Measurements from ENCODE around the gene NDUFV3.
"Not testable (repeated sequence)": the region's sequence is repeated elsewhere in the genome, so short reads cannot be mapped to it uniquely, and the experiment has no call there.

Gene NDUFV3

DNA sequence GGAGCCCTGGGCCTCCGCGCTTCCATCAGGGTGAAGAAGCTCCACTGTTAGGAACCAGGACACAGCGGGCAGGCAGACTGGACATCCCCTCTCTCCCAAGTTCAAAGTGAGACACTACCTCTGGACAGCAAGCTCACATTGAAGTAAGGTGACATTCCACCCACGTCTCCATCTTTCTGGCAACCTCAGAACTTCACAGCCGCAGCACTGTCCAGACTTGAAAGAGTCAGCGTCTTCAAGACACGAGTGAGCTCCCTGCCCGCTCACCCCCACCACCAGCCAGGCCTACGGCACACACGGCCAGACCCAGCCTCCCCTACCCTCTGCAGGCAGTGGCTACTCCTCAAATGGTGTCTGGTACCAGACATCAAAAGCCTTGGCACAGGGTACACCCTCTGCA is 24.9 kb upstream of the NDUFV3 start:
- no peaks in the 10 kb centered on the region for H3K4me1 ChIP-seq (ENCODE audit: control insufficient read depth in 1 of 2, insufficient read depth in 2 of 2, low read length in 2 of 2)
- peaks cover 22 to 64% of the 10 kb centered on the region in 2 donors for H3K36me3 ChIP-seq (ENCODE audit: control insufficient read depth in 1 of 2, insufficient read depth in 2 of 2, low read length in 2 of 2)

DNA sequence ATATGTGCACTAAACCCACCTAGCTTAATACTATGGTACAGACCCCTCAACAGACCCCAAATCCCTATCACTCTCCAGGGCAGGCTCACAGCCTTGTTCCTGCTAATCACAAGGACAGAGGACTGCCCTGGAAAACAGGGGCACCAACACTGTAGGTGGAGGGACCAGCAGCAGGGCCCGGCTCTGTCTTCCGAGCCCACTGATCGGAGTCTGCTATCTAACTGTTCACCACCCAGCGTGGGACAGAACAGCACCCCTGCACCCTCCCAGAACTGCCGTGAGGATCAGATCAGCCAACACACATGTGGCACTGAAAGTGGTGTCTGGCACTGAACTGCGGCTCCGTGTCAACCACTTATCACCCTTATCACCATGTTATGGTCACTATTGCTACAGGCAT is 20.0 kb upstream of the NDUFV3 start:
- Histone ChIP-seq H3K36me3 (ENCODE audit: control insufficient read depth in 1 of 2, insufficient read depth in 2 of 2, low read length in 2 of 2) (peaks cover 34 to 51% of the 10 kb centered on the region in 2 donors), H3K27ac (ENCODE audit: low read length) (no peak overlapping the region), H3K9me3 (ENCODE audit: control insufficient read depth in 1 of 2, low read length in 2 of 2) (no peaks in the 10 kb centered on the region), H3K4me3 (ENCODE audit: low read depth in 1 of 2, low read length in 2 of 2) (no peak overlapping the region), H3K4me1 (ENCODE audit: control insufficient read depth in 1 of 2, insufficient read depth in 2 of 2, low read length in 2 of 2) (peaks cover 0 to 4% of the 10 kb centered on the region in 2 donors), H3K27me3 (ENCODE audit: low read depth, low read length) (no peaks in the 10 kb centered on the region)

More for the DNA sequence above, 24.9 kb upstream of the NDUFV3 start:
- Histone ChIP-seq H3K27me3 (ENCODE audit: low read depth, low read length) (no peaks in the 10 kb centered on the region), H3K27ac (ENCODE audit: low read length) (no peak overlapping the region), H3K9me3 (ENCODE audit: control insufficient read depth in 1 of 2, low read length in 2 of 2) (no peaks in the 10 kb centered on the region), H3K4me3 (ENCODE audit: low read depth in 1 of 2, low read length in 2 of 2) (no peak overlapping the region)

DNA sequence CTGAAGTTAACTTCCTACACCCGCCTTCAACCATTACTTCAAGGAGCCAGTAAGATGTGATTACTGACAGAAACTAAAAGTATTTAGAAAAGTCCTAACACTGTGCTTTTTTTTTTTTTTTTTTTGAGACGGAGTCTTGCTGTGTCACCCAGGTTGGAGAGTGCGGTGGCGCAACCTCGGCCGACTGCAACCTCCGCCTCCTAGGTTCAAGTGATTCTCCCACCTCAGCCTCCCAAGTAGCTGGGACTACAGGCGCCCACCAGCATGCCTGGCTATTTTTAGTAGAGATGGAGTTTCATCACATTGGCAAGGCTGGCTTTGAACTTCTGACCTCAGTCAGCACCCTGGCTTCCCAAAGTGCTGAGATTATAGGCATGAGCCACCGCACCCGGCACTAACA is 17.3 kb upstream of the NDUFV3 start:
- Histone ChIP-seq H3K36me3 (ENCODE audit: control insufficient read depth in 1 of 2, insufficient read depth in 2 of 2, low read length in 2 of 2) (peaks cover 26 to 27% of the 10 kb centered on the region in 2 donors), H3K4me1 (ENCODE audit: control insufficient read depth in 1 of 2, insufficient read depth in 2 of 2, low read length in 2 of 2) (peaks cover 0 to 14% of the 10 kb centered on the region in 2 donors)
- H3K27ac ChIP-seq (ENCODE audit: low read length); H3K9me3 ChIP-seq (ENCODE audit: control insufficient read depth in 1 of 2, low read length in 2 of 2); H3K4me3 ChIP-seq (ENCODE audit: low read depth in 1 of 2, low read length in 2 of 2); H3K27me3 ChIP-seq (ENCODE audit: low read depth, low read length): not testable (repeated sequence)

GRCh38 chr21:42878678-42878992 is 14.5 kb upstream of the NDUFV3 start:
- Histone ChIP-seq H3K9me3 (ENCODE audit: control insufficient read depth in 1 of 2, low read length in 2 of 2) (no peaks in the 10 kb centered on the region), H3K27ac (ENCODE audit: low read length) (peak overlapping the region; percentile 69), H3K4me3 (ENCODE audit: low read depth in 1 of 2, low read length in 2 of 2) (peak overlapping the region; percentile 93 to 97), H3K36me3 (ENCODE audit: control insufficient read depth in 1 of 2, insufficient read depth in 2 of 2, low read length in 2 of 2) (peaks cover 3 to 7% of the 10 kb centered on the region in 2 donors), H3K27me3 (ENCODE audit: low read depth, low read length) (no peaks in the 10 kb centered on the region), H3K4me1 (ENCODE audit: control insufficient read depth in 1 of 2, insufficient read depth in 2 of 2, low read length in 2 of 2) (peaks cover 0 to 14% of the 10 kb centered on the region in 2 donors)

DNA sequence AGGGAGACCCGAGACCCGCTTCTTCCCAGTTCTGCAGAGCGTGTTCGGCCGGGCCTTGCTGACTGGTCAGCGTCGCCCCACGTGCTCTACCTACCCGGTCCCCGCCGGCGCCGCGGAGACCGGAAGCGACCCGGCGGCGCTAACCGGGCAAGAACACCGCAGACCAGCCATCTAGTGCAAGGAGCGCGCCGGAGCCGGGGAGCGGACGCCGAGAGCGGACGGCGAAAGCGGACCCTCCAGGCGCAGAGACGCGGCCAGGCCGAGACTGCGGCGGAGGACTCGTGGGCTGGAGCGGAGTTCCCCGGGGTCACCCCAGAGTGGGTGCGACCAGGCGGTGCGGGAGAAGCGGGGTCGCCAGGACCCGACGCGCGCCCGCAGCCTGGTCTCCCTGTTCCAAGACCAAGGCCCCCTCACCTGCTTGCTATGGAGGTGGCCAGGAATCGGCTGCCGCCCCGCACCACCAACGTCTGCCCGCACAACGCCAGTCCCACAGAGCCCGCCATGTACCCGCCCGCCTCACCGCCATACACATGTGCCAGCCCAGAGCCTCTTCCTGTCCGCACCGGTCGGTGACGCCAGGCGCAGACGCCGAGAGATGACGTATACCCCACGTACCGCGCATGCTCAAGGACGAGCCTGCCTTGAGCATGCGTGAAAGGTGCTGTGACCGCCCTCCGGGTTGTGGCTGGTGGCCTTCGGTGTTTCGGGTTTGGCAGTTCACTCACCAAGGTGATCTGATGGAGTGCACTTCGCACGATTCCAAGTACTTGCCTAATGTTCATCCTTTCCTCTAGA is 13.9 kb upstream of the NDUFV3 start, which contains the start of gene WDR4:
TSS of gene WDR4 (minus strand) at position 547 of the 795 bp plus-strand sequence. CDS start at position 503, 44 bp downstream.
- Histone ChIP-seq H3K4me3 (ENCODE audit: low read depth in 1 of 2, low read length in 2 of 2) (peak within 1 kb of the TSS; percentile 93 to 97), H3K4me1 (ENCODE audit: control insufficient read depth in 1 of 2, insufficient read depth in 2 of 2, low read length in 2 of 2) (peaks cover 0 to 14% of the 10 kb centered on the region in 2 donors), H3K27ac (ENCODE audit: low read length) (peak within 1 kb of the TSS; percentile 79), H3K27me3 (ENCODE audit: low read depth, low read length) (no peaks in the 10 kb centered on the region), H3K9me3 (ENCODE audit: control insufficient read depth in 1 of 2, low read length in 2 of 2) (no peaks in the 10 kb centered on the region), H3K36me3 (ENCODE audit: control insufficient read depth in 1 of 2, insufficient read depth in 2 of 2, low read length in 2 of 2) (peaks cover 0 to 4% of the 10 kb centered on the region in 2 donors)

- H3K27ac ChIP-seq (ENCODE audit: low read length) = no peak overlapping the region
- peaks cover 0 to 4% of the 10 kb centered on the region in 2 donors for H3K36me3 ChIP-seq (ENCODE audit: control insufficient read depth in 1 of 2, insufficient read depth in 2 of 2, low read length in 2 of 2)
- no peaks in the 10 kb centered on the region for H3K27me3 ChIP-seq (ENCODE audit: low read depth, low read length)
- H3K4me3 ChIP-seq (ENCODE audit: low read depth in 1 of 2, low read length in 2 of 2) = peak overlapping the region; percentile 93 to 97
- H3K9me3 ChIP-seq (ENCODE audit: control insufficient read depth in 1 of 2, low read length in 2 of 2) = no peaks in the 10 kb centered on the region
- H3K4me1 ChIP-seq (ENCODE audit: control insufficient read depth in 1 of 2, insufficient read depth in 2 of 2, low read length in 2 of 2) = peaks cover 0 to 14% of the 10 kb centered on the region in 2 donors
Measured at GRCh38 chr21:42880352-42880751, 12.8 kb upstream of the NDUFV3 start.

- Histone ChIP-seq H3K9me3 (ENCODE audit: control insufficient read depth in 1 of 2, low read length in 2 of 2) (no peaks in the 10 kb centered on the region), H3K36me3 (ENCODE audit: control insufficient read depth in 1 of 2, insufficient read depth in 2 of 2, low read length in 2 of 2) (no peaks in the 10 kb centered on the region), H3K4me3 (ENCODE audit: low read depth in 1 of 2, low read length in 2 of 2) (no peak overlapping the region), H3K27ac (ENCODE audit: low read length) (no peak overlapping the region), H3K27me3 (ENCODE audit: low read depth, low read length) (no peaks in the 10 kb centered on the region), H3K4me1 (ENCODE audit: control insufficient read depth in 1 of 2, insufficient read depth in 2 of 2, low read length in 2 of 2) (peaks cover 0 to 5% of the 10 kb centered on the region in 2 donors)
Measured at GRCh38 chr21:42883921-42884320, 9.2 kb upstream of the NDUFV3 start.

DNA sequence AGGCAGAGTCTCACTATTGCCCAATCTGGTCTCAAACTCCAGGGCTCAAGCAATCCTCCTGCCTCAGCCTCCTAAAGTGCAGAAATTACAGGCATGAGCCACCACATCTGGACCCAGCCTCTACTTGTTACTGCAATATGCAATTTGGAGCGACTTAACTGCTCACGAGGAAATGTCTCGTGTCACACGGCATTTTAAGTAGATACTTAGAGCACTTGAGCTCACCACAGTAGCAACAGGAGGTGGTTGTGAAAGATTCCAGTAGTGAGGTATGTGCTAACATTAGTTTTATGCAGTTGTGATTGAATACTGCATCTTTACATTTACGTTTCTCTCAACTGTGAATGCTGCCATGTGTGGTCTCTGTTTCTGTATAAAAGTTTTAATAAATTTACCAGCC is 5.8 kb upstream of the NDUFV3 start:
- Histone ChIP-seq H3K4me1 (ENCODE audit: control insufficient read depth in 1 of 2, insufficient read depth in 2 of 2, low read length in 2 of 2) (no peaks in the 10 kb centered on the region), H3K4me3 (ENCODE audit: low read depth in 1 of 2, low read length in 2 of 2) (no peak overlapping the region), H3K27ac (ENCODE audit: low read length) (no peak overlapping the region), H3K27me3 (ENCODE audit: low read depth, low read length) (no peaks in the 10 kb centered on the region), H3K9me3 (ENCODE audit: control insufficient read depth in 1 of 2, low read length in 2 of 2) (no peaks in the 10 kb centered on the region), H3K36me3 (ENCODE audit: control insufficient read depth in 1 of 2, insufficient read depth in 2 of 2, low read length in 2 of 2) (no peaks in the 10 kb centered on the region)

- Histone ChIP-seq H3K4me3 (ENCODE audit: low read depth in 1 of 2, low read length in 2 of 2) (peak overlapping the region; percentile 81 to 94), H3K36me3 (ENCODE audit: control insufficient read depth in 1 of 2, insufficient read depth in 2 of 2, low read length in 2 of 2) (peaks cover 6 to 13% of the 10 kb centered on the region in 2 donors), H3K4me1 (ENCODE audit: control insufficient read depth in 1 of 2, insufficient read depth in 2 of 2, low read length in 2 of 2) (peaks cover 0 to 5% of the 10 kb centered on the region in 2 donors), H3K27ac (ENCODE audit: low read length) (peak overlapping the region; percentile 97), H3K27me3 (ENCODE audit: low read depth, low read length) (no peaks in the 10 kb centered on the region), H3K9me3 (ENCODE audit: control insufficient read depth in 1 of 2, low read length in 2 of 2) (no peaks in the 10 kb centered on the region)
Measured at GRCh38 chr21:42892582-42892930, 553 bp upstream of the NDUFV3 start.

GRCh38 chr21:42900446-42900845 is 7.3 kb downstream of the NDUFV3 start:
- H3K4me1 ChIP-seq (ENCODE audit: control insufficient read depth in 1 of 2, insufficient read depth in 2 of 2, low read length in 2 of 2) = peaks cover 0 to 3% of the 10 kb centered on the region in 2 donors
- peaks cover 35 to 50% of the 10 kb centered on the region in 2 donors for H3K36me3 ChIP-seq (ENCODE audit: control insufficient read depth in 1 of 2, insufficient read depth in 2 of 2, low read length in 2 of 2)

GRCh38 chr21:42903817-42904216 is 10.7 kb downstream of the NDUFV3 start:
- H3K27ac ChIP-seq (ENCODE audit: low read length) = no peak overlapping the region
- no peaks in the 10 kb centered on the region for H3K9me3 ChIP-seq (ENCODE audit: control insufficient read depth in 1 of 2, low read length in 2 of 2)
- no peaks in the 10 kb centered on the region for H3K27me3 ChIP-seq (ENCODE audit: low read depth, low read length)
- peaks cover 0 to under 1% of the 10 kb centered on the region in 2 donors for H3K4me1 ChIP-seq (ENCODE audit: control insufficient read depth in 1 of 2, insufficient read depth in 2 of 2, low read length in 2 of 2)
- H3K36me3 ChIP-seq (ENCODE audit: control insufficient read depth in 1 of 2, insufficient read depth in 2 of 2, low read length in 2 of 2) = peaks cover 36 to 53% of the 10 kb centered on the region in 2 donors
- no peak overlapping the region for H3K4me3 ChIP-seq (ENCODE audit: low read depth in 1 of 2, low read length in 2 of 2)

More at GRCh38 chr21:42900446-42900845, 7.3 kb downstream of the NDUFV3 start:
- no peak overlapping the region for H3K4me3 ChIP-seq (ENCODE audit: low read depth in 1 of 2, low read length in 2 of 2)
- no peaks in the 10 kb centered on the region for H3K27me3 ChIP-seq (ENCODE audit: low read depth, low read length)
- no peaks in the 10 kb centered on the region for H3K9me3 ChIP-seq (ENCODE audit: control insufficient read depth in 1 of 2, low read length in 2 of 2)
- H3K27ac ChIP-seq (ENCODE audit: low read length) = no peak overlapping the region

GRCh38 chr21:42905195-42905594 is 12.1 kb downstream of the NDUFV3 start:
- Histone ChIP-seq H3K27me3 (ENCODE audit: low read depth, low read length) (no peaks in the 10 kb centered on the region), H3K9me3 (ENCODE audit: control insufficient read depth in 1 of 2, low read length in 2 of 2) (no peaks in the 10 kb centered on the region), H3K27ac (ENCODE audit: low read length) (no peak overlapping the region), H3K4me3 (ENCODE audit: low read depth in 1 of 2, low read length in 2 of 2) (no peak overlapping the region), H3K4me1 (ENCODE audit: control insufficient read depth in 1 of 2, insufficient read depth in 2 of 2, low read length in 2 of 2) (no peaks in the 10 kb centered on the region), H3K36me3 (ENCODE audit: control insufficient read depth in 1 of 2, insufficient read depth in 2 of 2, low read length in 2 of 2) (peaks cover 38 to 63% of the 10 kb centered on the region in 2 donors)
